HEK293 (cell line): Measurements from ENCODE around the gene RALGAPA2.

ENCODE experiments used
- CTCF ChIA-PET: fragments of 350-600 bp; formaldehyde crosslinking; extraction: SDS; loops from one replicate; lab custom pipeline; 2021; ENCODE audit warnings: antibody characterized with exemption; lab: Yijun Ruan, JAX
- POLR2A ChIA-PET: fragments of 300-600 bp; formaldehyde crosslinking; extraction: SDS; loops from one replicate; lab custom pipeline; 2020; ENCODE audit warnings: antibody characterized with exemption, inconsistent platforms; lab: Yijun Ruan, JAX
- H3K27ac ChIP-seq: fragments of 200-500 bp; sonication (Bioruptor generic); 2 replicates; pipeline ENCODE4 v1.5.1; 2014; ENCODE audit warnings: low read depth, low read length, control low read depth, inconsistent platforms; ENCODE audit errors: extremely low read depth
- H3K36me3 ChIP-seq, 2 experiments: fragments of 200-500 bp in 1 of 2; sonication (Bioruptor generic) in 1 of 2; 1 replicate in 1 of 2; 2 replicates in 1 of 2; pipeline ENCODE4 v1.5.1; 2014 to 2017; ENCODE audit warnings: inconsistent platforms in 2 of 2, low read length in 2 of 2; ENCODE audit not compliant: control insufficient read depth in 2 of 2, insufficient read depth in 1 of 2
- H3K4me1 ChIP-seq: fragments of 200-500 bp; sonication (Bioruptor generic); 2 replicates; pipeline ENCODE4 v1.5.1; 2014; ENCODE audit warnings: mild to moderate bottlenecking, low read length, inconsistent platforms; ENCODE audit not compliant: control insufficient read depth, insufficient read depth
- H3K4me3 ChIP-seq: 2 replicates; pipeline ENCODE4 v1.5.1; 2011; ENCODE audit warnings: low read depth, mild to moderate bottlenecking, control low read depth, low read length, moderate library complexity
- H3K9me3 ChIP-seq: fragments of 200-500 bp; sonication (Bioruptor generic); 2 replicates; pipeline ENCODE4 v1.5.1; 2014; ENCODE audit warnings: low read depth, low read length, inconsistent platforms; ENCODE audit not compliant: control insufficient read depth, insufficient read depth
- BCL11B ChIP-seq: fragments of 450-650 bp; formaldehyde crosslinking; IDR thresholded peaks from 2 replicates; pipeline ENCODE4 v1.5.1; 2016; ENCODE audit warnings: low read depth, missing biosample characterization, missing genetic modification characterization
- CTCF ChIP-seq: fragments of 450-650 bp; formaldehyde crosslinking; IDR thresholded peaks from 2 replicates; pipeline ENCODE4 v1.5.1; 2016; ENCODE audit warnings: missing biosample characterization, missing genetic modification characterization
- SP7 ChIP-seq: fragments of 450-650 bp; formaldehyde crosslinking; IDR thresholded peaks from 2 replicates; pipeline ENCODE4 v1.5.1; 2016; ENCODE audit warnings: missing biosample characterization, missing genetic modification characterization
- WT1 ChIP-seq: fragments of 450-650 bp; formaldehyde crosslinking; IDR thresholded peaks from 2 replicates; pipeline ENCODE4 v1.5.1; 2016; ENCODE audit warnings: missing biosample characterization, missing genetic modification characterization
- ZBTB26 ChIP-seq: fragments of 450-650 bp; formaldehyde crosslinking; optimal IDR thresholded peaks from 2 replicates; pipeline ENCODE3; 2016; ENCODE audit warnings: missing biosample characterization, mild to moderate bottlenecking, missing genetic modification characterization
- ZNF341 ChIP-seq: fragments of 450-650 bp; formaldehyde crosslinking; IDR thresholded peaks from 2 replicates; pipeline ENCODE4; 2016; ENCODE audit warnings: low read depth, missing biosample characterization, missing genetic modification characterization
- ZNF350 ChIP-seq: fragments of 450-650 bp; formaldehyde crosslinking; IDR thresholded peaks from 2 replicates; pipeline ENCODE4 v1.5.0; 2017; ENCODE audit warnings: missing biosample characterization, mild to moderate bottlenecking, missing genetic modification characterization
- ZNF37A ChIP-seq: fragments of 450-650 bp; IDR thresholded peaks from 2 replicates; pipeline ENCODE4 v1.5.1; 2018; ENCODE audit warnings: missing biosample characterization, missing genetic modification characterization
- ZNF398 ChIP-seq: fragments of 450-650 bp; formaldehyde crosslinking; IDR thresholded peaks from 2 replicates; pipeline ENCODE4 v1.5.1; 2017; ENCODE audit warnings: missing biosample characterization, missing genetic modification characterization
- ZNF501 ChIP-seq: fragments of 450-650 bp; formaldehyde crosslinking; IDR thresholded peaks from 2 replicates; pipeline ENCODE4 v1.5.1; 2016; ENCODE audit warnings: missing biosample characterization, missing genetic modification characterization
- ZNF549 ChIP-seq: fragments of 450-650 bp; IDR thresholded peaks from 2 replicates; pipeline ENCODE4 v1.5.1; 2018; ENCODE audit warnings: missing biosample characterization, missing genetic modification characterization, mild to moderate bottlenecking, inconsistent platforms, moderate library complexity
- ZNF610 ChIP-seq: fragments of 450-650 bp; formaldehyde crosslinking; IDR thresholded peaks from 2 replicates; pipeline ENCODE4 v1.5.1; 2016; ENCODE audit warnings: missing biosample characterization, missing genetic modification characterization, borderline replicate concordance
- ZNF624 ChIP-seq: fragments of 450-650 bp; formaldehyde crosslinking; IDR thresholded peaks from 2 replicates; pipeline ENCODE4 v1.5.1; 2017; ENCODE audit warnings: missing biosample characterization, missing genetic modification characterization
- ZNF639 ChIP-seq: fragments of 450-650 bp; formaldehyde crosslinking; IDR thresholded peaks from 2 replicates; pipeline ENCODE4 v1.5.1; 2016; ENCODE audit warnings: missing biosample characterization, missing genetic modification characterization
- ZNF654 ChIP-seq: fragments of 450-650 bp; formaldehyde crosslinking; IDR thresholded peaks from 2 replicates; pipeline ENCODE4 v1.5.1; 2016; ENCODE audit warnings: low read depth, missing biosample characterization, missing genetic modification characterization

Gene RALGAPA2

GRCh38 chr20:20597966-20598365 lies 114.5 kb downstream of the RALGAPA2 start (continued):
- no peak for TF ChIP-seq ZNF398
- no peak for TF ChIP-seq ZNF549 (tag by site-specific recombination)
- TF ChIP-seq ZNF37A (tag by site-specific recombination), result no peak
- no peak for TF ChIP-seq BCL11B
- TF ChIP-seq ZNF501 (tag by site-specific recombination), result no peak
- no peak for TF ChIP-seq ZNF654

GRCh38 chr20:20594171-20594530 lies 118.3 kb downstream of the RALGAPA2 start:
- TF ChIP-seq ZNF624 (tag by site-specific recombination), result no peak
- TF ChIP-seq ZNF654, result peak; percentile 31
- no peak for TF ChIP-seq WT1 (tag by site-specific recombination)
- TF ChIP-seq ZNF610 (tag by site-specific recombination), result no peak
- TF ChIP-seq ZBTB26 (tag by site-specific recombination), result no peak
- TF ChIP-seq SP7 (tag by site-specific recombination), result no peak
- no peak for TF ChIP-seq ZNF639 (tag by site-specific recombination)
- H3K4me1 ChIP-seq, result no peaks in the 10 kb centered on the region
- H3K4me3 ChIP-seq, result no peak overlapping the region
- H3K27ac ChIP-seq, result no peak overlapping the region
- CTCF ChIA-PET, result interaction anchor here (0.6 to 2.8 kb wide), 22 partner anchors 9 to 511 kb away, joined by 3 to 16 read pairs (median 4); no protein-coding TSS in a partner anchor
- H3K9me3 ChIP-seq, result no peaks in the 10 kb centered on the region
- POLR2A ChIA-PET, result no interaction called here
- peaks cover 0 to 11% of the 10 kb centered on the region in 2 experiments; a peak in 1 of 3 replicates for H3K36me3 ChIP-seq

- no peaks in the 10 kb centered on the region for H3K9me3 ChIP-seq
- peaks cover 0 to 14% of the 10 kb centered on the region in 2 experiments; a peak in 1 of 3 replicates for H3K36me3 ChIP-seq
- CTCF ChIA-PET, result interaction anchor here (0.7 to 2.8 kb wide), 22 partner anchors 8 to 510 kb away, joined by 3 to 16 read pairs (median 4); no protein-coding TSS in a partner anchor
- no peak overlapping the region for H3K27ac ChIP-seq
- H3K4me3 ChIP-seq, result no peak overlapping the region
- POLR2A ChIA-PET, result no interaction called here
- H3K4me1 ChIP-seq, result no peaks in the 10 kb centered on the region
- TF ChIP-seq ZNF654 (peak; percentile 32), ZNF350 (tag by site-specific recombination) (no peak), ZNF341 (tag by site-specific recombination) (no peak), CTCF (peak; percentile 40)
- TF ChIP-seq, all 188 proteins: peak for 2
These were observed 118.8 kb downstream of the RALGAPA2 start for GRCh38 chr20:20593447-20594170.
